Hematopoietic multipotent progenitor cell treated with erythropoietin and hydrocortisone succinate and interleukin-3 and kit ligand, for 6 days (in vitro differentiated cells): ENCODE results near the gene AAMP.

Experiments used
- DNase-seq: peaks from one replicate; pipeline ENCODE4 v3.0.0-alpha.2; 2015

The AAMP gene

GRCh38 chr2:218218268-218219185 is 51.4 kb downstream of the AAMP start:
- DNase-seq, result peak; percentile 74

- DNase-seq, result peak; percentile 72
Measured at GRCh38 chr2:218217360-218218267, 52.3 kb downstream of the AAMP start.

GRCh38 chr2:218216674-218217359 is 53.1 kb downstream of the AAMP start, which contains the start of gene ARPC2:
Gene ARPC2, plus strand, starts transcription at chr2:218217189. Its CDS starts 282 bp downstream, at chr2:218217471.
- peak; percentile 95 for DNase-seq

- no peak for DNase-seq
Measured at GRCh38 chr2:218216336-218216673, 53.6 kb downstream of the AAMP start.
